ENCODE measurements around the gene FBLN1. TPM values are rescaled to one million over a fixed set of nuclear protein-coding genes. Genes with fewer than 3 reads are reported as not detected.

FBLN1 gene
- polyA plus RNA-seq, 1 donor from 2014 or later: 3.4 TPM

- H3K27me3 ChIP-seq (ENCODE audit: insufficient read depth, low read depth, low read length): no peaks in the 10 kb centered on the region
- H3K9me2 ChIP-seq (ENCODE audit: insufficient read depth, low read length): no peaks in the 10 kb centered on the region
- no peaks in the 10 kb centered on the region for H3K9me3 ChIP-seq (ENCODE audit: low read length)
- no peak overlapping the region for H3K9ac ChIP-seq (ENCODE audit: low read length)
- no peak overlapping the region for H3K27ac ChIP-seq (ENCODE audit: low read length)
- no peaks in the 10 kb centered on the region for H3K36me3 ChIP-seq (ENCODE audit: insufficient read depth, low read length)
- no peak overlapping the region for H3K4me3 ChIP-seq (ENCODE audit: low read length)
- H3F3A ChIP-seq (ENCODE audit: insufficient read depth, low read length, poor library complexity, severe bottlenecking): no peaks in the 10 kb centered on the region
- H4K20me1 ChIP-seq (ENCODE audit: insufficient read depth): no peaks in the 10 kb centered on the region
- H2AFZ ChIP-seq (ENCODE audit: low read depth, low read length): no peak overlapping the region
- H3K79me2 ChIP-seq (replicated peaks; ENCODE audit: insufficient read depth, low read length): no peaks in the 10 kb centered on the region
- TF ChIP-seq MXI1 (conservative IDR thresholded peaks at IDR 0.05; ENCODE audit: poor library complexity, severe bottlenecking) (no peak), TAF1 (IDR thresholded peaks at IDR 0.05; ENCODE audit: low read depth) (no peak), SMC3 (conservative IDR thresholded peaks at IDR 0.05; ENCODE audit: poor library complexity) (no peak), POLR2AphosphoS5 (IDR thresholded peaks at IDR 0.05) (no peak), RAD21 (conservative IDR thresholded peaks at IDR 0.05) (no peak), EZH2 (IDR thresholded peaks at IDR 0.05; ENCODE audit: borderline replicate concordance, insufficient read depth, low read length, poor library complexity, severe bottlenecking) (no peak), EP300 (conservative IDR thresholded peaks at IDR 0.05; ENCODE audit: poor library complexity, severe bottlenecking) (no peak)
- TF ChIP-seq, protein P1, sequence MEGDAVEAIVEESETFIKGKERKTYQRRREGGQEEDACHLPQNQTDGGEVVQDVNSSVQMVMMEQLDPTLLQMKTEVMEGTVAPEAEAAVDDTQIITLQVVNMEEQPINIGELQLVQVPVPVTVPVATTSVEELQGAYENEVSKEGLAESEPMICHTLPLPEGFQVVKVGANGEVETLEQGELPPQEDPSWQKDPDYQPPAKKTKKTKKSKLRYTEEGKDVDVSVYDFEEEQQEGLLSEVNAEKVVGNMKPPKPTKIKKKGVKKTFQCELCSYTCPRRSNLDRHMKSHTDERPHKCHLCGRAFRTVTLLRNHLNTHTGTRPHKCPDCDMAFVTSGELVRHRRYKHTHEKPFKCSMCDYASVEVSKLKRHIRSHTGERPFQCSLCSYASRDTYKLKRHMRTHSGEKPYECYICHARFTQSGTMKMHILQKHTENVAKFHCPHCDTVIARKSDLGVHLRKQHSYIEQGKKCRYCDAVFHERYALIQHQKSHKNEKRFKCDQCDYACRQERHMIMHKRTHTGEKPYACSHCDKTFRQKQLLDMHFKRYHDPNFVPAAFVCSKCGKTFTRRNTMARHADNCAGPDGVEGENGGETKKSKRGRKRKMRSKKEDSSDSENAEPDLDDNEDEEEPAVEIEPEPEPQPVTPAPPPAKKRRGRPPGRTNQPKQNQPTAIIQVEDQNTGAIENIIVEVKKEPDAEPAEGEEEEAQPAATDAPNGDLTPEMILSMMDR (IDR thresholded peaks at IDR 0.05; ENCODE audit: poor library complexity, severe bottlenecking): no peak
- TF ChIP-seq, protein P2, sequence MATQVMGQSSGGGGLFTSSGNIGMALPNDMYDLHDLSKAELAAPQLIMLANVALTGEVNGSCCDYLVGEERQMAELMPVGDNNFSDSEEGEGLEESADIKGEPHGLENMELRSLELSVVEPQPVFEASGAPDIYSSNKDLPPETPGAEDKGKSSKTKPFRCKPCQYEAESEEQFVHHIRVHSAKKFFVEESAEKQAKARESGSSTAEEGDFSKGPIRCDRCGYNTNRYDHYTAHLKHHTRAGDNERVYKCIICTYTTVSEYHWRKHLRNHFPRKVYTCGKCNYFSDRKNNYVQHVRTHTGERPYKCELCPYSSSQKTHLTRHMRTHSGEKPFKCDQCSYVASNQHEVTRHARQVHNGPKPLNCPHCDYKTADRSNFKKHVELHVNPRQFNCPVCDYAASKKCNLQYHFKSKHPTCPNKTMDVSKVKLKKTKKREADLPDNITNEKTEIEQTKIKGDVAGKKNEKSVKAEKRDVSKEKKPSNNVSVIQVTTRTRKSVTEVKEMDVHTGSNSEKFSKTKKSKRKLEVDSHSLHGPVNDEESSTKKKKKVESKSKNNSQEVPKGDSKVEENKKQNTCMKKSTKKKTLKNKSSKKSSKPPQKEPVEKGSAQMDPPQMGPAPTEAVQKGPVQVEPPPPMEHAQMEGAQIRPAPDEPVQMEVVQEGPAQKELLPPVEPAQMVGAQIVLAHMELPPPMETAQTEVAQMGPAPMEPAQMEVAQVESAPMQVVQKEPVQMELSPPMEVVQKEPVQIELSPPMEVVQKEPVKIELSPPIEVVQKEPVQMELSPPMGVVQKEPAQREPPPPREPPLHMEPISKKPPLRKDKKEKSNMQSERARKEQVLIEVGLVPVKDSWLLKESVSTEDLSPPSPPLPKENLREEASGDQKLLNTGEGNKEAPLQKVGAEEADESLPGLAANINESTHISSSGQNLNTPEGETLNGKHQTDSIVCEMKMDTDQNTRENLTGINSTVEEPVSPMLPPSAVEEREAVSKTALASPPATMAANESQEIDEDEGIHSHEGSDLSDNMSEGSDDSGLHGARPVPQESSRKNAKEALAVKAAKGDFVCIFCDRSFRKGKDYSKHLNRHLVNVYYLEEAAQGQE (IDR thresholded peaks at IDR 0.05; ENCODE audit: borderline replicate concordance): no peak
- no peak overlapping the region for H3K4me2 ChIP-seq (ENCODE audit: low read length)
Observed at GRCh38 chr22:45636683-45637082, 134.0 kb downstream of the FBLN1 start.

DNA sequence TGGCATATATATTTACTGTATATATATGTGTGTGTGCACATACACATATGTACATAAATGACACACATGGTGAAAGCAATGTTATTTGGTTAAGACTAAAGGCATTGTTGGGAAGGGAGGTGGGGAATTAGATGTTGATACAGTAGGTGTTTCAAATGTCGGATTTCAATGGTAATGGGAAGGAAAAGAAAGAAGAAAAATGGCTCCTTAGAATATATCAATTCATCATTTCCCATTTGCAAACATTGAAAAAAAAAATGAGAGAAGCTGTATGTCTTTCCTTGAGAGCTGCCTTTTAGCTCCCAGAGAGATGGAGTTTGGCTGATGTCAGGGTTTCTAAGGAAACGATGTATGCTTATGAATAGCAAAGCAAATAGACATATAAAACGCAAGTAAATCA, 135.5 kb downstream of the FBLN1 start:
- Histone ChIP-seq H3K27ac (ENCODE audit: low read length) (no peak overlapping the region), H3K36me3 (ENCODE audit: insufficient read depth, low read length) (no peaks in the 10 kb centered on the region), H3K4me3 (ENCODE audit: low read length) (no peak overlapping the region), H3K9me2 (ENCODE audit: insufficient read depth, low read length) (no peaks in the 10 kb centered on the region), H4K20me1 (ENCODE audit: insufficient read depth) (no peaks in the 10 kb centered on the region), H3K27me3 (ENCODE audit: insufficient read depth, low read depth, low read length) (no peaks in the 10 kb centered on the region), H3K9me3 (ENCODE audit: low read length) (no peaks in the 10 kb centered on the region), H3K4me2 (ENCODE audit: low read length) (no peak overlapping the region), H3F3A (ENCODE audit: insufficient read depth, low read length, poor library complexity, severe bottlenecking) (no peaks in the 10 kb centered on the region), H3K9ac (ENCODE audit: low read length) (no peak overlapping the region), H2AFZ (ENCODE audit: low read depth, low read length) (no peak overlapping the region), H3K79me2 (replicated peaks; ENCODE audit: insufficient read depth, low read length) (no peaks in the 10 kb centered on the region)
- TF ChIP-seq RAD21 (conservative IDR thresholded peaks at IDR 0.05) (no peak), POLR2AphosphoS5 (IDR thresholded peaks at IDR 0.05) (no peak), MXI1 (conservative IDR thresholded peaks at IDR 0.05; ENCODE audit: poor library complexity, severe bottlenecking) (no peak), TAF1 (IDR thresholded peaks at IDR 0.05; ENCODE audit: low read depth) (no peak), EZH2 (IDR thresholded peaks at IDR 0.05; ENCODE audit: borderline replicate concordance, insufficient read depth, low read length, poor library complexity, severe bottlenecking) (no peak), SMC3 (conservative IDR thresholded peaks at IDR 0.05; ENCODE audit: poor library complexity) (no peak), EP300 (conservative IDR thresholded peaks at IDR 0.05; ENCODE audit: poor library complexity, severe bottlenecking) (no peak)
- TF ChIP-seq, protein P2 (IDR thresholded peaks at IDR 0.05; ENCODE audit: borderline replicate concordance): no peak
- TF ChIP-seq, protein P1 (IDR thresholded peaks at IDR 0.05; ENCODE audit: poor library complexity, severe bottlenecking): no peak

Measured in neural cell (in vitro differentiated cells).